ENCODE measurements around the gene MGLL. TPM values are rescaled to one million over a fixed set of nuclear protein-coding genes. Genes with fewer than 3 reads are reported as not detected.
A peak's percentile ranks its signal among the peaks of the same experiment; 100 is the strongest.

MGLL gene
- total RNA-seq, 4 donors from 2014 or later, result 12.6 to 44.8 (median 32.3) TPM

GRCh38 chr3:127819086-127819485, 3.2 kb downstream of the MGLL start:
- intact Hi-C loops (cut with DNase I; ENCODE audit: low total_unique reads), result no loop called here
- H3K9me3 ChIP-seq, result no peaks in the 10 kb centered on the region
- H3K36me3 ChIP-seq, result no peaks in the 10 kb centered on the region
- no peak overlapping the region for H3K4me3 ChIP-seq
- no peak for TF ChIP-seq POLR2A (IDR thresholded peaks at IDR 0.05)
- no peak for DNase-seq
- no peak overlapping the region for H3K27ac ChIP-seq
- no peaks in the 10 kb centered on the region for H3K4me1 ChIP-seq
- no peaks in the 10 kb centered on the region for H3K27me3 ChIP-seq

GRCh38 chr3:127817406-127817841, 4.9 kb downstream of the MGLL start:
- Histone ChIP-seq H3K4me3 (no peak overlapping the region), H3K9me3 (no peaks in the 10 kb centered on the region), H3K27me3 (no peaks in the 10 kb centered on the region), H3K36me3 (no peaks in the 10 kb centered on the region), H3K27ac (peak overlapping the region in 1 of 2 donors; percentile 22), H3K4me1 (no peaks in the 10 kb centered on the region)
- no peak for TF ChIP-seq CTCF (IDR thresholded peaks at IDR 0.05)
- TF ChIP-seq POLR2A (IDR thresholded peaks at IDR 0.05), result no peak
- DNase-seq, result no peak
- intact Hi-C loops (cut with DNase I; ENCODE audit: low total_unique reads), result no loop called here

- Histone ChIP-seq H3K4me1 (no peaks in the 10 kb centered on the region), H3K27ac (peak overlapping the region in 1 of 2 donors; percentile 22), H3K9me3 (no peaks in the 10 kb centered on the region), H3K36me3 (no peaks in the 10 kb centered on the region), H3K27me3 (no peaks in the 10 kb centered on the region), H3K4me3 (no peak overlapping the region)
- no peak for DNase-seq
- intact Hi-C loops (cut with DNase I; ENCODE audit: low total_unique reads), result no loop called here
- TF ChIP-seq CTCF (IDR thresholded peaks at IDR 0.05), result no peak
- no peak for TF ChIP-seq POLR2A (IDR thresholded peaks at IDR 0.05)
Measured at GRCh38 chr3:127816783-127817405, 5.4 kb downstream of the MGLL start.

- no peaks in the 10 kb centered on the region for H3K36me3 ChIP-seq
- TF ChIP-seq POLR2A (IDR thresholded peaks at IDR 0.05), result no peak
- TF ChIP-seq CTCF (IDR thresholded peaks at IDR 0.05), result no peak
- intact Hi-C loops (cut with DNase I; ENCODE audit: low total_unique reads), result no loop called here
- no peaks in the 10 kb centered on the region for H3K9me3 ChIP-seq
- H3K27me3 ChIP-seq, result no peaks in the 10 kb centered on the region
- DNase-seq, result no peak
- no peak overlapping the region for H3K4me3 ChIP-seq
- no peak overlapping the region for H3K27ac ChIP-seq
- H3K4me1 ChIP-seq, result no peaks in the 10 kb centered on the region
Measured at GRCh38 chr3:127815641-127816605, 6.4 kb downstream of the MGLL start.

- Histone ChIP-seq H3K4me3 (no peak overlapping the region), H3K27ac (no peak overlapping the region), H3K4me1 (no peaks in the 10 kb centered on the region), H3K9me3 (no peaks in the 10 kb centered on the region), H3K36me3 (no peaks in the 10 kb centered on the region), H3K27me3 (no peaks in the 10 kb centered on the region)
- intact Hi-C loops (cut with DNase I; ENCODE audit: low total_unique reads), result no loop called here
- DNase-seq, result no peak
- no peak for TF ChIP-seq POLR2A (IDR thresholded peaks at IDR 0.05)
- no peak for TF ChIP-seq CTCF (IDR thresholded peaks at IDR 0.05)
Measured at GRCh38 chr3:127815001-127815400, 7.3 kb downstream of the MGLL start.
